ENCODE data around the gene LHX1. TPM values are rescaled to one million over a fixed set of nuclear protein-coding genes. Genes with fewer than 3 reads are reported as not detected.

Gene LHX1
- total and polyA plus RNA-seq, 10 of the 15 experiments (the other 5 are each of a cell fraction or from before 2014, with no cell fraction given), result not detected

DNA sequence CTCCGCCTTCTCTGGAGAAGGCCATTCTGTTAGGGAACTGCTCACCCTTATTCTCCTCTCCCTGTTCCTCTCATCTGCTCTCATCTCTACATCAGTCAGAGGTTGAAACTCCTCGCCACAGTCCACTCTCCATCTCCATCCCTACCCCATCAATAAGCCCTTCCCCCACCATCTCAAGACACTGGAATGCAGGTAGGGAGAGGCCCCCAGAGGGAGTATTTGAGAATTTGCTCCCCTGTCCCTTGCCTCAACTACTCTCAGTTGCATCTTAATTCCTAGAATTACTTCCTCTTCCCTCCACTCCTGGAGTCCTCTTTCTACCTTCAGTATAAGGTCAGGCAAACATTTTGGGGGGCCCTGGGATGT lies 9.4 kb downstream of the LHX1 start:
- ATAC-seq (no peak), DNase-seq (ENCODE audit: low read depth, low spot score) (no peak), FAIRE-seq (no peak)
- Histone ChIP-seq H4K20me1 (ENCODE audit: control insufficient read depth, insufficient read depth) (no peaks in the 10 kb centered on the region), H3K79me2 (ENCODE audit: control insufficient read depth, insufficient read depth, low read length) (peaks cover 27% of the 10 kb centered on the region), H2AFZ (ENCODE audit: control insufficient read depth, low read depth, low read length) (no peak overlapping the region), H3K9me3 (replicated peaks; ENCODE audit: control insufficient read depth, insufficient read depth, low read length) (no peaks in the 10 kb centered on the region), H3K4me2 (ENCODE audit: control insufficient read depth, insufficient read depth) (no peak overlapping the region), H3K4me1 (ENCODE audit: control insufficient read depth, insufficient read depth, low read length) (peaks cover 14% of the 10 kb centered on the region), H3K9ac (ENCODE audit: control insufficient read depth, insufficient read depth, low read length) (no peak overlapping the region), H3K36me3 (ENCODE audit: control insufficient read depth in 2 of 2, insufficient read depth in 2 of 2, low read length in 1 of 2) (no peaks in the 10 kb centered on the region; a peak in 1 of 4 replicates), H3K27me3 (replicated peaks in 1 of 2; ENCODE audit: control insufficient read depth in 2 of 2, insufficient read depth in 2 of 2, low read length in 1 of 2) (peaks cover 12 to 27% of the 10 kb centered on the region in 2 experiments), H3K4me3 (no peak overlapping the region), H3K27ac (ENCODE audit: control insufficient read depth, insufficient read depth) (no peak overlapping the region)
- BruUV-seq (replicated peaks), result no TSS peak
- TF ChIP-seq, protein P1, sequence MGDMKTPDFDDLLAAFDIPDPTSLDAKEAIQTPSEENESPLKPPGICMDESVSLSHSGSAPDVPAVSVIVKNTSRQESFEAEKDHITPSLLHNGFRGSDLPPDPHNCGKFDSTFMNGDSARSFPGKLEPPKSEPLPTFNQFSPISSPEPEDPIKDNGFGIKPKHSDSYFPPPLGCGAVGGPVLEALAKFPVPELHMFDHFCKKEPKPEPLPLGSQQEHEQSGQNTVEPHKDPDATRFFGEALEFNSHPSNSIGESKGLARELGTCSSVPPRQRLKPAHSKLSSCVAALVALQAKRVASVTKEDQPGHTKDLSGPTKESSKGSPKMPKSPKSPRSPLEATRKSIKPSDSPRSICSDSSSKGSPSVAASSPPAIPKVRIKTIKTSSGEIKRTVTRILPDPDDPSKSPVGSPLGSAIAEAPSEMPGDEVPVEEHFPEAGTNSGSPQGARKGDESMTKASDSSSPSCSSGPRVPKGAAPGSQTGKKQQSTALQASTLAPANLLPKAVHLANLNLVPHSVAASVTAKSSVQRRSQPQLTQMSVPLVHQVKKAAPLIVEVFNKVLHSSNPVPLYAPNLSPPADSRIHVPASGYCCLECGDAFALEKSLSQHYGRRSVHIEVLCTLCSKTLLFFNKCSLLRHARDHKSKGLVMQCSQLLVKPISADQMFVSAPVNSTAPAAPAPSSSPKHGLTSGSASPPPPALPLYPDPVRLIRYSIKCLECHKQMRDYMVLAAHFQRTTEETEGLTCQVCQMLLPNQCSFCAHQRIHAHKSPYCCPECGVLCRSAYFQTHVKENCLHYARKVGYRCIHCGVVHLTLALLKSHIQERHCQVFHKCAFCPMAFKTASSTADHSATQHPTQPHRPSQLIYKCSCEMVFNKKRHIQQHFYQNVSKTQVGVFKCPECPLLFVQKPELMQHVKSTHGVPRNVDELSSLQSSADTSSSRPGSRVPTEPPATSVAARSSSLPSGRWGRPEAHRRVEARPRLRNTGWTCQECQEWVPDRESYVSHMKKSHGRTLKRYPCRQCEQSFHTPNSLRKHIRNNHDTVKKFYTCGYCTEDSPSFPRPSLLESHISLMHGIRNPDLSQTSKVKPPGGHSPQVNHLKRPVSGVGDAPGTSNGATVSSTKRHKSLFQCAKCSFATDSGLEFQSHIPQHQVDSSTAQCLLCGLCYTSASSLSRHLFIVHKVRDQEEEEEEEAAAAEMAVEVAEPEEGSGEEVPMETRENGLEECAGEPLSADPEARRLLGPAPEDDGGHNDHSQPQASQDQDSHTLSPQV (IDR thresholded peaks at IDR 0.05), result no peak
- TF ChIP-seq SMC3 (IDR thresholded peaks at IDR 0.05; ENCODE audit: borderline replicate concordance, low read length) (no peak), HDAC6 (IDR thresholded peaks at IDR 0.05; ENCODE audit: unreplicated experiment) (no peak), KAT2A (conservative IDR thresholded peaks at IDR 0.05; ENCODE audit: control insufficient read depth, low read depth, low read length) (no peak), KLF5 (IDR thresholded peaks at IDR 0.05; ENCODE audit: partially characterized antibody) (no peak), YBX1 (IDR thresholded peaks at IDR 0.05) (no peak), SMARCA5 (IDR thresholded peaks at IDR 0.05) (no peak), FOS (IDR thresholded peaks at IDR 0.05; ENCODE audit: borderline replicate concordance, extremely low read depth, insufficient read length) (no peak), NFIC (IDR thresholded peaks at IDR 0.05; ENCODE audit: low read depth, low read length) (no peak), RUNX3 (IDR thresholded peaks at IDR 0.05; ENCODE audit: low read length) (no peak), SMAD1 (IDR thresholded peaks at IDR 0.05; ENCODE audit: low read depth, partially characterized antibody) (no peak), ZNF217 (IDR thresholded peaks at IDR 0.05) (no peak), SREBF2 (IDR thresholded peaks at IDR 0.05; ENCODE audit: low read length) (no peak), STAT1 (conservative IDR thresholded peaks at IDR 0.05) (no peak), FOXM1 (IDR thresholded peaks at IDR 0.05; ENCODE audit: low read depth, low read length) (no peak), NBN (IDR thresholded peaks at IDR 0.05) (no peak)
- TF ChIP-seq, protein P2, sequence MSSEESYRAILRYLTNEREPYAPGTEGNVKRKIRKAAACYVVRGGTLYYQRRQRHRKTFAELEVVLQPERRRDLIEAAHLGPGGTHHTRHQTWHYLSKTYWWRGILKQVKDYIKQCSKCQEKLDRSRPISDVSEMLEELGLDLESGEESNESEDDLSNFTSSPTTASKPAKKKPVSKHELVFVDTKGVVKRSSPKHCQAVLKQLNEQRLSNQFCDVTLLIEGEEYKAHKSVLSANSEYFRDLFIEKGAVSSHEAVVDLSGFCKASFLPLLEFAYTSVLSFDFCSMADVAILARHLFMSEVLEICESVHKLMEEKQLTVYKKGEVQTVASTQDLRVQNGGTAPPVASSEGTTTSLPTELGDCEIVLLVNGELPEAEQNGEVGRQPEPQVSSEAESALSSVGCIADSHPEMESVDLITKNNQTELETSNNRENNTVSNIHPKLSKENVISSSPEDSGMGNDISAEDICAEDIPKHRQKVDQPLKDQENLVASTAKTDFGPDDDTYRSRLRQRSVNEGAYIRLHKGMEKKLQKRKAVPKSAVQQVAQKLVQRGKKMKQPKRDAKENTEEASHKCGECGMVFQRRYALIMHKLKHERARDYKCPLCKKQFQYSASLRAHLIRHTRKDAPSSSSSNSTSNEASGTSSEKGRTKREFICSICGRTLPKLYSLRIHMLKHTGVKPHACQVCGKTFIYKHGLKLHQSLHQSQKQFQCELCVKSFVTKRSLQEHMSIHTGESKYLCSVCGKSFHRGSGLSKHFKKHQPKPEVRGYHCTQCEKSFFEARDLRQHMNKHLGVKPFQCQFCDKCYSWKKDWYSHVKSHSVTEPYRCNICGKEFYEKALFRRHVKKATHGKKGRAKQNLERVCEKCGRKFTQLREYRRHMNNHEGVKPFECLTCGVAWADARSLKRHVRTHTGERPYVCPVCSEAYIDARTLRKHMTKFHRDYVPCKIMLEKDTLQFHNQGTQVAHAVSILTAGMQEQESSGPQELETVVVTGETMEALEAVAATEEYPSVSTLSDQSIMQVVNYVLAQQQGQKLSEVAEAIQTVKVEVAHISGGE (CRISPR knock-in tag; IDR thresholded peaks at IDR 0.05), result no peak
- intact Hi-C loops (cut with micrococcal nuclease; ENCODE audit: unreplicated experiment), result loop anchor here (10.0 kb wide), 1 partner anchor 408 kb away; no protein-coding TSS in a partner anchor
- in situ Hi-C loops (cut with MboI), result no loop called here
- CTCF ChIA-PET, result no interaction called here
- POLR2A ChIA-PET, result no interaction called here
- RAD21 ChIA-PET (ENCODE audit: unreplicated experiment), result no interaction called here
- SMC1A ChIA-PET (ENCODE audit: uncharacterized antibody, unreplicated experiment), result no interaction called here
- WGBS (ENCODE audit: insufficient coverage, insufficient replicate concordance, low lambda C conversion rate, missing lambda C conversion rate), result 50% methylated on average over 2 of the region's 2 CpGs

Measured in GM12878 (cell line).